ENCODE data around the gene TNS1.
"Not testable (repeated sequence)": the region's sequence is repeated elsewhere in the genome, so short reads cannot be mapped to it uniquely, and the experiment has no call there.

The TNS1 gene

GRCh38 chr2:217789736-217790181 is 213.0 kb downstream of the TNS1 start:
- Histone ChIP-seq H3K4me3 (no peak overlapping the region), H3K9me3 (no peaks in the 10 kb centered on the region), H3K27me3 (ENCODE audit: low read depth) (no peaks in the 10 kb centered on the region), H3K4me1 (no peaks in the 10 kb centered on the region), H3K36me3 (replicated peaks) (no peaks in the 10 kb centered on the region)
- in situ Hi-C loops (cut with MboI; ENCODE audit: low sequenced_read_pairs): loop anchor here (5.0 kb wide), 3 partner anchors 98 to 278 kb away; partner anchors contain the start of gene RUFY4
- no peak for DNase-seq (ENCODE audit: low spot score in 2 of 2)

DNA sequence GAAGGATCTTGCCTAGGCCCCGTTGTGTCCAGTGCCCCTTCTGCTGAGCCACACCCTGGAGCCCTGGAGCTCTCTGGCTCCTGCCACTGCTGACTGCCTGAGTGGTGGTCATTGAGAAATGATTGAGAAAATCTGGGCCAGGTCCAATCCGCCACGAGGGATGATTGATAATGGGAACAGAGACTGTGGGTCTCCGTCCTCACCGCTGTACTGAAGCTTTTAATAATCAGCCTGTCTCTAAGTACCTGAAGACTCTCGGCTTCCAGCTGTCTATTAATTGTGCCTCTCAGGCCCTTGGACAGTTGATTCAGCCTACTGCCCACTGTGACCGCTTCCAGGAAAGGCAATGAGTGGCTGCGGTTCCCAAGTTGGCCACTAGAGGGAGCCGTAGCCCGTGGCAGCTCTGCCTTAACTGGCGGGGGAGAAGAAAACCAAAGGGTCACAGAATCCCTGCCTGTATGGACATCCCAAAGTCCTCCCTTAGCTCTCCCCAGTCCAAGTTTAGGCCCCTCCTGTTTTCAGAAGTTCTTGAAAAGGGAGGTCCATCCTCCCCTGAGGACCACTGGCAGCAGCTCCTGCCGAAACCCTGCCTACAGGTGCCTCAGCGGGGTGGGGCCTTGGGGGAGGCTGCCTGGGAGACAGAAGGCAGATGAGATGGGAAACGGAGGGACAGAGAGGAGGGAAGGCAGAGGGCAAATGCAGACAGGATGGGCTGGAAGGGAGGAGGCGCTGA is 213.6 kb downstream of the TNS1 start:
- H3K4me3 ChIP-seq: no peak overlapping the region
- peak; percentile 51 to 88 for DNase-seq (ENCODE audit: low spot score in 2 of 2)
- no peaks in the 10 kb centered on the region for H3K36me3 ChIP-seq (replicated peaks)
- no peaks in the 10 kb centered on the region for H3K9me3 ChIP-seq
- in situ Hi-C loops (cut with MboI; ENCODE audit: low sequenced_read_pairs): loop anchor here (5.0 kb wide), 1 partner anchor 198 kb away; no protein-coding TSS in a partner anchor
- no peaks in the 10 kb centered on the region for H3K4me1 ChIP-seq
- no peaks in the 10 kb centered on the region for H3K27me3 ChIP-seq (ENCODE audit: low read depth)

GRCh38 chr2:217788669-217789002 is 214.2 kb downstream of the TNS1 start:
- in situ Hi-C loops (cut with MboI; ENCODE audit: low sequenced_read_pairs): loop anchor here (5.0 kb wide), 1 partner anchor 199 kb away; no protein-coding TSS in a partner anchor

GRCh38 chr2:217787160-217787877 is 215.5 kb downstream of the TNS1 start:
- H3K9me3 ChIP-seq: no peaks in the 10 kb centered on the region
- in situ Hi-C loops (cut with MboI; ENCODE audit: low sequenced_read_pairs): loop anchor here (5.0 kb wide), 1 partner anchor 200 kb away; no protein-coding TSS in a partner anchor

More at GRCh38 chr2:217788669-217789002, 214.2 kb downstream of the TNS1 start:
- H3K4me1 ChIP-seq: no peaks in the 10 kb centered on the region
- no peaks in the 10 kb centered on the region for H3K9me3 ChIP-seq
- no peak overlapping the region for H3K4me3 ChIP-seq
- H3K27me3 ChIP-seq (ENCODE audit: low read depth): no peaks in the 10 kb centered on the region
- no peak for DNase-seq (ENCODE audit: low spot score in 2 of 2)
- no peaks in the 10 kb centered on the region for H3K36me3 ChIP-seq (replicated peaks)

GRCh38 chr2:217786560-217786959 is 216.2 kb downstream of the TNS1 start:
- H3K9me3 ChIP-seq; H3K36me3 ChIP-seq (replicated peaks); H3K4me3 ChIP-seq; DNase-seq (ENCODE audit: low spot score in 2 of 2); H3K27me3 ChIP-seq (ENCODE audit: low read depth); H3K4me1 ChIP-seq: not testable (repeated sequence)
- in situ Hi-C loops (cut with MboI; ENCODE audit: low sequenced_read_pairs): loop anchor here (5.0 kb wide), 1 partner anchor 201 kb away; no protein-coding TSS in a partner anchor

More at GRCh38 chr2:217787160-217787877, 215.5 kb downstream of the TNS1 start:
- H3K4me1 ChIP-seq: no peaks in the 10 kb centered on the region
- no peak overlapping the region for H3K4me3 ChIP-seq
- no peak for DNase-seq (ENCODE audit: low spot score in 2 of 2)
- H3K36me3 ChIP-seq (replicated peaks): no peaks in the 10 kb centered on the region
- no peaks in the 10 kb centered on the region for H3K27me3 ChIP-seq (ENCODE audit: low read depth)

GRCh38 chr2:217785544-217786045 is 217.2 kb downstream of the TNS1 start:
- Histone ChIP-seq H3K4me3 (no peak overlapping the region), H3K27me3 (ENCODE audit: low read depth) (no peaks in the 10 kb centered on the region), H3K36me3 (replicated peaks) (no peaks in the 10 kb centered on the region), H3K4me1 (no peaks in the 10 kb centered on the region), H3K9me3 (no peaks in the 10 kb centered on the region)
- in situ Hi-C loops (cut with MboI; ENCODE audit: low sequenced_read_pairs): loop anchor here (5.0 kb wide), 1 partner anchor 202 kb away; no protein-coding TSS in a partner anchor
- peak; percentile 52 to 86 for DNase-seq (ENCODE audit: low spot score in 2 of 2)

GRCh38 chr2:217784996-217785543 is 217.7 kb downstream of the TNS1 start:
- no peak overlapping the region for H3K4me3 ChIP-seq
- no peaks in the 10 kb centered on the region; the same call in 1 of the 2 replicates for H3K27me3 ChIP-seq (ENCODE audit: low read depth)
- no peaks in the 10 kb centered on the region for H3K36me3 ChIP-seq (replicated peaks)
- no peaks in the 10 kb centered on the region for H3K9me3 ChIP-seq
- in situ Hi-C loops (cut with MboI; ENCODE audit: low sequenced_read_pairs): loop anchor here (5.0 kb wide), 1 partner anchor 202 kb away; no protein-coding TSS in a partner anchor
- no peaks in the 10 kb centered on the region for H3K4me1 ChIP-seq
- DNase-seq (ENCODE audit: low spot score in 2 of 2): no peak

DNA sequence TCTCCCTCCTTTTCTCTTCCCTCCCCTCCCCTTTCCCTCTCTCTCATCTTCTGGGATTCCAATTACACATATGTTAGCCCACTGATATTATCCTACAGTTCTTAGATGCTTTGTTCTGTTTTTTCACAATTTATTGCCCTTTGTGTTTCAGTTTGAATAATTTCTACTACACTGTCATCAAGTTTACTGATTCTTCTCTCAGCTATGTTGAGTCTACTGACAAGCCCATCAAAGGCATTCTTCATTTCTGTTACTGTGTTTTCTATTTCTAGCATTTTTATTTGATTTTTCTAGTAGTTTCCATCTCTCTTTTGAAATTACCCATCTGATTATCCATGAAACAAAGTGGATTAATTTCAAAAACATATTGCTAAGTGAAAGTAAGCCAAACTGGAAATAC is 219.6 kb downstream of the TNS1 start:
- no peaks in the 10 kb centered on the region; the same call in 1 of the 2 replicates for H3K27me3 ChIP-seq (ENCODE audit: low read depth)
- no peak overlapping the region for H3K4me3 ChIP-seq
- DNase-seq (ENCODE audit: low spot score in 2 of 2): no peak
- H3K4me1 ChIP-seq: no peaks in the 10 kb centered on the region
- in situ Hi-C loops (cut with MboI; ENCODE audit: low sequenced_read_pairs): no loop called here
- H3K36me3 ChIP-seq (replicated peaks): no peaks in the 10 kb centered on the region
- no peaks in the 10 kb centered on the region for H3K9me3 ChIP-seq

GRCh38 chr2:217777906-217778305 is 224.9 kb downstream of the TNS1 start:
- Histone ChIP-seq H3K4me1 (no peaks in the 10 kb centered on the region), H3K36me3 (replicated peaks) (no peaks in the 10 kb centered on the region), H3K4me3 (no peak overlapping the region), H3K9me3 (no peaks in the 10 kb centered on the region), H3K27me3 (ENCODE audit: low read depth) (peaks cover 2% of the 10 kb centered on the region; the same call in 1 of the 2 replicates)
- no peak for DNase-seq (ENCODE audit: low spot score in 2 of 2)
- in situ Hi-C loops (cut with MboI; ENCODE audit: low sequenced_read_pairs): no loop called here

GRCh38 chr2:217776631-217777030 is 226.2 kb downstream of the TNS1 start:
- in situ Hi-C loops (cut with MboI; ENCODE audit: low sequenced_read_pairs): no loop called here
- no peaks in the 10 kb centered on the region for H3K9me3 ChIP-seq
- no peaks in the 10 kb centered on the region for H3K36me3 ChIP-seq (replicated peaks)
- no peak overlapping the region for H3K4me3 ChIP-seq
- H3K4me1 ChIP-seq: no peaks in the 10 kb centered on the region
- H3K27me3 ChIP-seq (ENCODE audit: low read depth): peaks cover 2% of the 10 kb centered on the region; the same call in 1 of the 2 replicates
- DNase-seq (ENCODE audit: low spot score in 2 of 2): no peak

- Histone ChIP-seq H3K4me1 (no peaks in the 10 kb centered on the region), H3K4me3 (no peak overlapping the region), H3K36me3 (replicated peaks) (no peaks in the 10 kb centered on the region), H3K9me3 (no peaks in the 10 kb centered on the region), H3K27me3 (ENCODE audit: low read depth) (peaks cover 2% of the 10 kb centered on the region)
- DNase-seq (ENCODE audit: low spot score in 2 of 2): no peak
- in situ Hi-C loops (cut with MboI; ENCODE audit: low sequenced_read_pairs): no loop called here
Observed at GRCh38 chr2:217775920-217776503, 226.8 kb downstream of the TNS1 start.

DNA sequence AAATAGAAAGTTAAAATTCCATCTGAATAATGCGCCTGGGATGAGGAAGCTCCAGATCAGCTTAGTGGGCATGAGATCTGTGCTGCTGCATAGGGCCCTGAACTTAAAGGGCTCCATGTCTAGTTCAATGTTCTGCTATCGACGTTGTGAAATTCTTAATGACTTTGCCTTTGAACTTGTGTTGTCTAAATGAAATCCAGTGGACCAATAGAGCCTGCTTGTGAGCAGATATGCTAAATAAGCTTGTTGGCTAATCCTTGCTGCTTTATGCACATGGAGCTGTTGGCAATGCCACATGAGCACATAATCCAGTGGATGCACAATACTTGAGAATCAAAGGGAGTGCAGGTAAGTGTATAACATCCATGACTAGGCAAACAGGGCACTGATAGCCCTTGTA is 228.6 kb downstream of the TNS1 start:
- DNase-seq (ENCODE audit: low spot score in 2 of 2): no peak
- H3K4me1 ChIP-seq: no peaks in the 10 kb centered on the region
- H3K9me3 ChIP-seq: no peaks in the 10 kb centered on the region
- peaks cover 2% of the 10 kb centered on the region; the same call in 1 of the 2 replicates for H3K27me3 ChIP-seq (ENCODE audit: low read depth)
- H3K4me3 ChIP-seq: no peak overlapping the region
- no peaks in the 10 kb centered on the region for H3K36me3 ChIP-seq (replicated peaks)
- in situ Hi-C loops (cut with MboI; ENCODE audit: low sequenced_read_pairs): no loop called here

DNA sequence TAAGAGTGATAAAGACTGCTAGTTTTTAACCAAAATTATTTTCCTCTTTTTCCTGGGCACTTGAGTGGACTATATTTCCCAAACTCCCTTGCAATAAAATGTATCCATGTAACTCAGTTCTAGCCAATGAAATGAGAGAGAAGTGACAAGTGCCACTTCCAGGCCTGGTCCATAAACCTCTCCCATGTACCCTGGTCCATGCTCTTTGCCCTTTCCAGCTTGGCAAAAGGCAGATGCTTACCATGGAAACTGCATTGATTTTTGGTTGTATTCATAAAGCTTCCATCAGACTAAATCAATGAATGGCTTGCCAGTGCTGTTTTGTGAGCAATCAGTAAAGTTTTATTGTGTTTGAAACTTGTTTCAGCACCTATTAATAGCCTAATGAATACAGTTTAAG is 229.3 kb downstream of the TNS1 start:
- no peak overlapping the region for H3K4me3 ChIP-seq
- in situ Hi-C loops (cut with MboI; ENCODE audit: low sequenced_read_pairs): no loop called here

More for the DNA sequence above, 229.3 kb downstream of the TNS1 start:
- Histone ChIP-seq H3K4me1 (no peaks in the 10 kb centered on the region), H3K36me3 (replicated peaks) (no peaks in the 10 kb centered on the region), H3K27me3 (ENCODE audit: low read depth) (peaks cover 2% of the 10 kb centered on the region; the same call in 1 of the 2 replicates), H3K9me3 (no peaks in the 10 kb centered on the region)
- DNase-seq (ENCODE audit: low spot score in 2 of 2): no peak
